GM23248 (cell line): ENCODE results near the gene CPNE7.
"Not testable (repeated sequence)": the region's sequence is repeated elsewhere in the genome, so short reads cannot be mapped to it uniquely, and the experiment has no call there.

Experiments used
- EZH2 ChIP-seq: fragments of 200-600 bp; sonication (generic); IDR thresholded peaks from 2 replicates; pipeline ENCODE4 v1.6.1; 2018; ENCODE audit warnings: antibody characterized with exemption, mild to moderate bottlenecking; ENCODE audit not compliant: insufficient read depth, poor library complexity, severe bottlenecking
- EZH2phosphoT487 ChIP-seq: fragments of 200-600 bp; sonication (generic); IDR thresholded peaks from 2 replicates; pipeline ENCODE4 v1.6.1; 2018; ENCODE audit warnings: antibody characterized with exemption, moderate library complexity, mild to moderate bottlenecking, low read depth; ENCODE audit not compliant: insufficient read depth

GRCh38 chr16:89570983-89571598 lies 4.5 kb upstream of the CPNE7 start:
- not testable (repeated sequence) for TF ChIP-seq EZH2, EZH2phosphoT487
